Measurements from ENCODE around the gene LSP1.

DNA sequence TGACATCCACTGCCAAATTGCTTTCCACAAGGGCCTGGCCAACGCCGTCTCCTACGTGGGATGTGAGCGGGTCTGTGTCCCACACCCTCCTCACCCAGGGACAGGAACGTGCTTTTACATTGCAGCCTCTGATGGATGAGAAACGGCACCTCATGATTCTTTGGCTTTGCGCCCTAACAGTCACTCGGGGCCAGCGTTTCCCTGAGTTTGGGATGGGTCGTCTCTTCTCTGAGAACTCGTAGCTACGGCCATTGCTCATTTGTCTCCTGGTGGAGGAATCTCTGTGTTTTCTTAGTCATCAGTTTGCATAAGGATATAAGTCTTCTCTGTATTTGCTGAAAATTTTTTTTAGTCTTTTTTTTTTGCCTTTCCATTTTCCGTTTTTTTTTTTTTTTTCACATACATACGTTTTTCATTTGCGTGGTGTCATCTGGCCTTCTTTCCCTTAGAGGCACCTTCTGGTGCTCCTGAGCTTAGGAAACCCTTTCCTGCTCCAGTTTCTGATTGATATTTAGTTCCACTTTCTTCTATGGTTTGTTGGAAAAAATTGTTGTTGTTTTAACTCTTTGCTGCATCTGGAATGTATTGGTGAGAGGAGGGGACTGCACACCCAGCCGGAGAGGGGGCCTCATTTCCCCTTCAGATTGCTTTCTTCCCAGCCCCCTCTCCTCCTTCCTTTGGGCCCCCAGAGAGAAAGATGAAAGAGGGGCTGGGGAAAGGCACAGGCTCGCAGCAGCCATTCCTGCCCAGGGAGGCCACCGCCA is 78.6 kb downstream of the LSP1 start:
- TF ChIP-seq CTCF (conservative IDR thresholded peaks at IDR 0.05 in 1 of 2, IDR thresholded peaks at IDR 0.05 in 1 of 2; ENCODE audit: low read depth in 1 of 2, low read length in 2 of 2), result no peak
- TF ChIP-seq EZH2 (IDR thresholded peaks at IDR 0.05; ENCODE audit: low read length, missing control alignments), result no peak

Measured in fibroblast of lung (primary cell).